ENCODE results near the gene LRRC34. TPM values are rescaled to one million over a fixed set of nuclear protein-coding genes. Genes with fewer than 3 reads are reported as not detected.
A peak's percentile ranks its signal among the peaks of the same experiment; 100 is the strongest.

Gene LRRC34
- total RNA-seq, 6 donors from 2014 or later, result 0.78 to 12.9 (median 3.9) TPM

GRCh38 chr3:169772305-169772896 lies 40.3 kb downstream of the LRRC34 start:
- TF ChIP-seq POLR2A (IDR thresholded peaks at IDR 0.05), result no peak
- no peak for TF ChIP-seq EP300 (IDR thresholded peaks at IDR 0.05)
- TF ChIP-seq POLR2AphosphoS5 (IDR thresholded peaks at IDR 0.05), result no peak
- no peak for TF ChIP-seq CTCF (IDR thresholded peaks at IDR 0.05)
- Histone ChIP-seq H3K36me3 (peaks cover 0 to 25% (median 4%) of the 10 kb centered on the region in 4 donors), H3K4me1 (peaks cover 15 to 27% (median 23%) of the 10 kb centered on the region in 4 donors), H3K4me3 (peak overlapping the region; percentile 69 to 84 (median 78)), H3K27me3 (no peaks in the 10 kb centered on the region), H3K9me3 (no peaks in the 10 kb centered on the region), H3K27ac (peak overlapping the region; percentile 98 to 100 (median 98))
- DNase-seq (peak in 1 of 2 donors; percentile 78), ATAC-seq (ENCODE audit: low FRiP score in 2 of 2) (peak; percentile 79 to 83)
- WGBS, 2 donors, result 1% methylated on average over 15 of the region's 15 CpGs

- Histone ChIP-seq H3K27me3 (no peaks in the 10 kb centered on the region), H3K27ac (peak overlapping the region; percentile 98 to 100 (median 98)), H3K4me1 (peaks cover 15 to 27% (median 23%) of the 10 kb centered on the region in 4 donors), H3K9me3 (no peaks in the 10 kb centered on the region), H3K36me3 (peaks cover 0 to 18% (median 2%) of the 10 kb centered on the region in 4 donors), H3K4me3 (peak overlapping the region; percentile 19 to 78 (median 73))
- DNase-seq (no peak), ATAC-seq (ENCODE audit: low FRiP score in 2 of 2) (peak in 1 of 2 donors; percentile 61)
- 0 to 1% methylated on average over 27 of the region's 27 CpGs for WGBS, 2 donors
- TF ChIP-seq POLR2A (IDR thresholded peaks at IDR 0.05) (peak in 1 of 4 donors; percentile 35), POLR2AphosphoS5 (IDR thresholded peaks at IDR 0.05) (peak; percentile 2 to 26), EP300 (IDR thresholded peaks at IDR 0.05) (no peak), CTCF (IDR thresholded peaks at IDR 0.05) (no peak)
These were observed 41.0 kb downstream of the LRRC34 start for GRCh38 chr3:169771497-169772304.

GRCh38 chr3:169769287-169770181 lies 43.2 kb downstream of the LRRC34 start, which contains the start of gene ACTRT3:
ACTRT3 (minus strand) TSS chr3:169769561; CDS start chr3:169769520, 41 bp downstream.
- H3K9me3 ChIP-seq, result no peaks in the 10 kb centered on the region
- H3K4me3 ChIP-seq, result peak within 1 kb of the TSS; percentile 35 to 70 (median 55)
- ATAC-seq (ENCODE audit: low FRiP score in 2 of 2) (peak; percentile 22 to 23), DNase-seq (peak; percentile 59 to 93)
- TF ChIP-seq CTCF (IDR thresholded peaks at IDR 0.05), result peak in 1 of 6 experiments; percentile 5
- no peak for TF ChIP-seq EP300 (IDR thresholded peaks at IDR 0.05)
- TF ChIP-seq POLR2A (IDR thresholded peaks at IDR 0.05), result peak in 2 of 4 donors; percentile 63 to 66
- TF ChIP-seq POLR2AphosphoS5 (IDR thresholded peaks at IDR 0.05), result peak in 1 of 2 donors; percentile 21
- H3K27me3 ChIP-seq, result no peaks in the 10 kb centered on the region
- WGBS, 2 donors, result 7 to 9% methylated on average over 10 to 19 of the region's 51 CpGs
- H3K36me3 ChIP-seq, result peaks cover 0 to 1% (median 0%) of the 10 kb centered on the region in 4 donors
- H3K27ac ChIP-seq, result peak within 1 kb of the TSS; percentile 85 to 92 (median 87)
- H3K4me1 ChIP-seq, result peaks cover 7 to 10% (median 7%) of the 10 kb centered on the region in 4 donors

- H3K4me3 ChIP-seq, result peak within 1 kb of the TSS; percentile 56 to 89 (median 72)
- no peaks in the 10 kb centered on the region for H3K27me3 ChIP-seq
- H3K9me3 ChIP-seq, result no peaks in the 10 kb centered on the region
- peak; percentile 93 to 96 for DNase-seq
- peak within 1 kb of the TSS; percentile 93 to 99 (median 96) for H3K27ac ChIP-seq
- no peaks in the 10 kb centered on the region for H3K36me3 ChIP-seq
- ATAC-seq (ENCODE audit: low FRiP score in 2 of 2), result peak; percentile 95 to 96
- TF ChIP-seq EP300 (IDR thresholded peaks at IDR 0.05) (peak in 1 of 4 donors; percentile 26), POLR2A (IDR thresholded peaks at IDR 0.05) (peak; percentile 89 to 97 (median 96)), CTCF (IDR thresholded peaks at IDR 0.05) (no peak), POLR2AphosphoS5 (IDR thresholded peaks at IDR 0.05) (peak; percentile 95 to 97)
- H3K4me1 ChIP-seq, result peaks cover 0 to 9% (median 5%) of the 10 kb centered on the region in 4 donors
- whole genome bisulfite sequencing, 2 donors, result 9 to 15% methylated on average over 28 to 42 of the region's 42 CpGs
These were observed 47.7 kb downstream of the LRRC34 start, which contains the start of gene TERC for GRCh38 chr3:169764882-169765612. TERC (minus strand) TSS chr3:169765060.
